HEK293 (cell line): ENCODE results near the gene DLGAP3.
A peak's percentile ranks its signal among the peaks of the same experiment; 100 is the strongest.

ENCODE experiments used
- CTCF ChIA-PET: fragments of 350-600 bp; formaldehyde crosslinking; extraction: SDS; loops from one replicate; lab custom pipeline; 2021; ENCODE audit warnings: antibody characterized with exemption; lab: Yijun Ruan, JAX
- POLR2A ChIA-PET: fragments of 300-600 bp; formaldehyde crosslinking; extraction: SDS; loops from one replicate; lab custom pipeline; 2020; ENCODE audit warnings: antibody characterized with exemption, inconsistent platforms; lab: Yijun Ruan, JAX
- H3K27ac ChIP-seq: fragments of 200-500 bp; sonication (Bioruptor generic); 2 replicates; pipeline ENCODE4 v1.5.1; 2014; ENCODE audit warnings: low read depth, low read length, control low read depth, inconsistent platforms; ENCODE audit errors: extremely low read depth
- H3K36me3 ChIP-seq, 2 experiments: fragments of 200-500 bp in 1 of 2; sonication (Bioruptor generic) in 1 of 2; 1 replicate in 1 of 2; 2 replicates in 1 of 2; pipeline ENCODE4 v1.5.1; 2014 to 2017; ENCODE audit warnings: inconsistent platforms in 2 of 2, low read length in 2 of 2; ENCODE audit not compliant: control insufficient read depth in 2 of 2, insufficient read depth in 1 of 2
- H3K4me1 ChIP-seq: fragments of 200-500 bp; sonication (Bioruptor generic); 2 replicates; pipeline ENCODE4 v1.5.1; 2014; ENCODE audit warnings: mild to moderate bottlenecking, low read length, inconsistent platforms; ENCODE audit not compliant: control insufficient read depth, insufficient read depth
- H3K4me3 ChIP-seq: 2 replicates; pipeline ENCODE4 v1.5.1; 2011; ENCODE audit warnings: low read depth, mild to moderate bottlenecking, control low read depth, low read length, moderate library complexity
- H3K9me3 ChIP-seq: fragments of 200-500 bp; sonication (Bioruptor generic); 2 replicates; pipeline ENCODE4 v1.5.1; 2014; ENCODE audit warnings: low read depth, low read length, inconsistent platforms; ENCODE audit not compliant: control insufficient read depth, insufficient read depth
- AEBP2 ChIP-seq: fragments of 450-650 bp; formaldehyde crosslinking; IDR thresholded peaks from 2 replicates; pipeline ENCODE4 v1.5.1; 2016; ENCODE audit warnings: missing biosample characterization, missing genetic modification characterization, borderline replicate concordance
- HOXA7 ChIP-seq: sonication (generic); formaldehyde crosslinking; IDR thresholded peaks from 2 replicates; pipeline ENCODE4 v1.8.1; 2022; ENCODE audit warnings: missing genetic modification reagents, borderline replicate concordance
- PRDM10 ChIP-seq: fragments of 450-650 bp; formaldehyde crosslinking; IDR thresholded peaks from 2 replicates; pipeline ENCODE4 v1.5.1; 2016; ENCODE audit warnings: missing biosample characterization, missing genetic modification characterization
- REPIN1 ChIP-seq: fragments of 450-650 bp; formaldehyde crosslinking; IDR thresholded peaks from 2 replicates; pipeline ENCODE4 v1.5.1; 2017; ENCODE audit warnings: missing biosample characterization, missing genetic modification characterization, low read depth
- SCRT2 ChIP-seq: fragments of 450-650 bp; formaldehyde crosslinking; IDR thresholded peaks from 2 replicates; pipeline ENCODE4 v1.5.1; 2016; ENCODE audit warnings: missing biosample characterization, missing genetic modification characterization
- ZBTB26 ChIP-seq: fragments of 450-650 bp; formaldehyde crosslinking; optimal IDR thresholded peaks from 2 replicates; pipeline ENCODE3; 2016; ENCODE audit warnings: missing biosample characterization, mild to moderate bottlenecking, missing genetic modification characterization
- ZBTB48 ChIP-seq: fragments of 450-650 bp; formaldehyde crosslinking; IDR thresholded peaks from 2 replicates; pipeline ENCODE4 v1.5.1; 2016; ENCODE audit warnings: missing biosample characterization, missing genetic modification characterization
- ZFHX2 ChIP-seq: fragments of 450-650 bp; formaldehyde crosslinking; conservative IDR thresholded peaks from 2 replicates; pipeline ENCODE4 v1.5.1; 2016; ENCODE audit warnings: missing biosample characterization, missing genetic modification characterization
- ZFP37 ChIP-seq: fragments of 450-650 bp; formaldehyde crosslinking; IDR thresholded peaks from 2 replicates; pipeline ENCODE4 v1.5.1; 2016; ENCODE audit warnings: missing biosample characterization, missing genetic modification characterization
- ZNF133 ChIP-seq: fragments of 450-650 bp; formaldehyde crosslinking; IDR thresholded peaks from 2 replicates; pipeline ENCODE4 v1.5.1; 2016; ENCODE audit warnings: missing biosample characterization, missing genetic modification characterization
- ZNF138 ChIP-seq: fragments of 450-650 bp; formaldehyde crosslinking; IDR thresholded peaks from 2 replicates; pipeline ENCODE4 v1.5.1; 2016; ENCODE audit warnings: missing biosample characterization, missing genetic modification characterization, borderline replicate concordance
- ZNF157 ChIP-seq: fragments of 450-650 bp; formaldehyde crosslinking; IDR thresholded peaks from 2 replicates; pipeline ENCODE4 v1.5.1; 2016; ENCODE audit warnings: missing biosample characterization, missing genetic modification characterization
- ZNF174 ChIP-seq: fragments of 450-650 bp; formaldehyde crosslinking; IDR thresholded peaks from 2 replicates; pipeline ENCODE4 v1.5.0; 2017; ENCODE audit warnings: missing biosample characterization, mild to moderate bottlenecking, missing genetic modification characterization
- ZNF311 ChIP-seq: fragments of 450-650 bp; formaldehyde crosslinking; IDR thresholded peaks from 2 replicates; pipeline ENCODE4 v1.5.1; 2017; ENCODE audit warnings: missing biosample characterization, missing genetic modification characterization, borderline replicate concordance
- ZNF350 ChIP-seq: fragments of 450-650 bp; formaldehyde crosslinking; IDR thresholded peaks from 2 replicates; pipeline ENCODE4 v1.5.0; 2017; ENCODE audit warnings: missing biosample characterization, mild to moderate bottlenecking, missing genetic modification characterization
- ZNF366 ChIP-seq: fragments of 450-650 bp; formaldehyde crosslinking; conservative IDR thresholded peaks from 2 replicates; pipeline ENCODE4 v1.5.1; 2016; ENCODE audit warnings: missing biosample characterization, missing genetic modification characterization
- ZNF394 ChIP-seq: fragments of 450-650 bp; formaldehyde crosslinking; IDR thresholded peaks from 2 replicates; pipeline ENCODE4 v1.5.1; 2016; ENCODE audit warnings: missing biosample characterization, missing genetic modification characterization, mild to moderate bottlenecking, moderate library complexity, borderline replicate concordance
- ZNF404 ChIP-seq: fragments of 450-650 bp; formaldehyde crosslinking; IDR thresholded peaks from 2 replicates; pipeline ENCODE4 v1.5.1; 2017; ENCODE audit warnings: missing biosample characterization, missing genetic modification characterization
- ZNF423 ChIP-seq: fragments of 450-650 bp; formaldehyde crosslinking; IDR thresholded peaks from 2 replicates; pipeline ENCODE4 v1.5.1; 2016; ENCODE audit warnings: missing biosample characterization, missing genetic modification characterization
- ZNF433 ChIP-seq: fragments of 450-650 bp; formaldehyde crosslinking; IDR thresholded peaks from 2 replicates; pipeline ENCODE4 v1.5.1; 2016; ENCODE audit warnings: missing biosample characterization, missing genetic modification characterization, low read depth
- ZNF530 ChIP-seq: fragments of 450-650 bp; formaldehyde crosslinking; IDR thresholded peaks from 2 replicates; pipeline ENCODE4 v1.5.1; 2016; ENCODE audit warnings: low read depth, missing biosample characterization, missing genetic modification characterization
- ZNF664 ChIP-seq: fragments of 450-650 bp; formaldehyde crosslinking; IDR thresholded peaks from 2 replicates; pipeline ENCODE4 v1.5.1; 2016; ENCODE audit warnings: missing biosample characterization, missing genetic modification characterization
- ZNF785 ChIP-seq: fragments of 450-650 bp; formaldehyde crosslinking; IDR thresholded peaks from 2 replicates; pipeline ENCODE4 v1.5.1; 2016; ENCODE audit warnings: missing biosample characterization, missing genetic modification characterization
- ZNF843 ChIP-seq: fragments of 450-650 bp; formaldehyde crosslinking; IDR thresholded peaks from 2 replicates; pipeline ENCODE4 v1.5.1; 2016; ENCODE audit warnings: missing biosample characterization, missing genetic modification characterization
- ZSCAN30 ChIP-seq: fragments of 450-650 bp; IDR thresholded peaks from 2 replicates; pipeline ENCODE4 v1.5.1; 2018; ENCODE audit warnings: missing biosample characterization, mild to moderate bottlenecking, missing genetic modification characterization, moderate library complexity

DLGAP3 gene

GRCh38 chr1:34829250-34829649, 100.2 kb downstream of the DLGAP3 start (continued):
- TF ChIP-seq ZBTB26 (no peak), ZNF394 (tag by site-specific recombination) (no peak), ZSCAN30 (tag by site-specific recombination) (no peak), AEBP2 (tag by site-specific recombination) (no peak), ZNF404 (tag by site-specific recombination) (no peak), ZNF785 (tag by site-specific recombination) (no peak), ZNF138 (no peak)
- TF ChIP-seq, all 188 proteins: peak for 0

- Histone ChIP-seq H3K27ac (no peak overlapping the region), H3K4me3 (no peak overlapping the region), H3K9me3 (no peaks in the 10 kb centered on the region), H3K36me3 (no peaks in the 10 kb centered on the region), H3K4me1 (no peaks in the 10 kb centered on the region)
- ChIA-PET POLR2A (no interaction called here), CTCF (no interaction called here)
- TF ChIP-seq SCRT2 (tag by site-specific recombination), result no peak
- no peak for TF ChIP-seq ZNF530 (tag by site-specific recombination)
- TF ChIP-seq ZNF423, result no peak
- TF ChIP-seq ZFHX2 (tag by site-specific recombination), result no peak
- no peak for TF ChIP-seq HOXA7
- TF ChIP-seq ZNF311 (tag by site-specific recombination), result no peak
- TF ChIP-seq ZNF433 (tag by site-specific recombination), result no peak
- TF ChIP-seq ZNF843 (tag by site-specific recombination), result no peak
- no peak for TF ChIP-seq ZBTB48 (tag by site-specific recombination)
- no peak for TF ChIP-seq ZNF664 (tag by site-specific recombination)
- no peak for TF ChIP-seq REPIN1 (tag by site-specific recombination)
- no peak for TF ChIP-seq ZNF174 (tag by site-specific recombination)
- no peak for TF ChIP-seq ZNF133 (tag by site-specific recombination)
- TF ChIP-seq ZNF350 (tag by site-specific recombination), result no peak
- TF ChIP-seq ZNF366, result no peak
Observed at GRCh38 chr1:34828611-34829010, 100.8 kb downstream of the DLGAP3 start.

GRCh38 chr1:34827341-34827941, 102.0 kb downstream of the DLGAP3 start:
- ChIA-PET POLR2A (interaction anchor here (0.6 kb wide), 1 partner anchor 98 kb away, joined by 5 read pairs; no protein-coding TSS in a partner anchor), CTCF (interaction anchor here (1.0 to 2.6 kb wide), 2 partner anchors 25 to 39 kb away, joined by 3 to 10 read pairs; no protein-coding TSS in a partner anchor)
- no peak overlapping the region for H3K4me3 ChIP-seq
- TF ChIP-seq ZFP37 (tag by site-specific recombination), result no peak
- TF ChIP-seq PRDM10 (tag by site-specific recombination), result peak; percentile 64
- TF ChIP-seq ZFHX2 (tag by site-specific recombination), result no peak
- no peak for TF ChIP-seq ZNF157
- H3K36me3 ChIP-seq, result no peaks in the 10 kb centered on the region
- H3K9me3 ChIP-seq, result no peaks in the 10 kb centered on the region
- no peak overlapping the region for H3K27ac ChIP-seq
- no peaks in the 10 kb centered on the region for H3K4me1 ChIP-seq
